WTC11 (cell line): ENCODE data around the gene NCF2. TPM values are rescaled to one million over a fixed set of nuclear protein-coding genes. Genes with fewer than 3 reads are reported as not detected.

ENCODE experiments used
- ATAC-seq: fragments of 200-7000 bp; cut with Tn5 transposase; 2 replicates; pipeline ENCODE4 v1.10.0; 2021; ENCODE audit warnings: mild to moderate bottlenecking, moderate library complexity
- CTCF ChIA-PET: fragments of 300-600 bp; sonication (Branson Sonifier 250); formaldehyde crosslinking; loops from one replicate; lab custom pipeline; 2021; ENCODE audit warnings: antibody characterized with exemption; lab: Charles Lee
- POLR2A ChIA-PET: fragments of 350-600 bp; sonication (Branson Sonifier 250); formaldehyde crosslinking; loops from one replicate; lab custom pipeline; 2021; ENCODE audit warnings: antibody characterized with exemption; lab: Charles Lee
- DNase-seq: peaks from one replicate; pipeline ENCODE4 v3.0.0; 2021; ENCODE audit warnings: low spot score
- H3K27ac Mint-ChIP-seq: 2 replicates; pipeline ENCODE4 v1.8.0; 2021; ENCODE audit warnings: mixed read lengths
- H3K27me3 Mint-ChIP-seq: 2 replicates; pipeline ENCODE4 v1.8.0; 2021; ENCODE audit warnings: low read depth, mild to moderate bottlenecking, moderate library complexity, mixed read lengths
- H3K36me3 Mint-ChIP-seq: 2 replicates; pipeline ENCODE4 v1.8.0; 2021; ENCODE audit warnings: mixed read lengths
- H3K4me1 Mint-ChIP-seq: 2 replicates; pipeline ENCODE4 v1.8.0; 2022; ENCODE audit warnings: mixed read lengths
- H3K4me3 Mint-ChIP-seq: 2 replicates; pipeline ENCODE4 v1.8.0; 2021; ENCODE audit warnings: mild to moderate bottlenecking, moderate library complexity, mixed read lengths
- H3K9me3 Mint-ChIP-seq: 2 replicates; pipeline ENCODE4 v1.8.0; 2021; ENCODE audit warnings: mixed read lengths
- CREM ChIP-seq: sonication (generic); formaldehyde crosslinking; IDR thresholded peaks from 2 replicates; pipeline ENCODE4 v1.8.1; 2022; ENCODE audit warnings: mild to moderate bottlenecking, missing genetic modification reagents, moderate library complexity
- ELF4 ChIP-seq: sonication (generic); formaldehyde crosslinking; IDR thresholded peaks from 2 replicates; pipeline ENCODE4 v1.8.1; 2022; ENCODE audit warnings: low read depth, mild to moderate bottlenecking, moderate library complexity, missing genetic modification reagents
- EMX1 ChIP-seq: fragments of 250-450 bp; sonication (Bioruptor Pico); IDR thresholded peaks from 2 replicates; pipeline ENCODE4 v1.8.0; 2021; ENCODE audit warnings: mild to moderate bottlenecking
- ETV6 ChIP-seq: sonication (generic); formaldehyde crosslinking; IDR thresholded peaks from 2 replicates; pipeline ENCODE4 v1.8.1; 2022; ENCODE audit warnings: mild to moderate bottlenecking, missing genetic modification reagents
- IRF2 ChIP-seq: sonication (generic); formaldehyde crosslinking; IDR thresholded peaks from 2 replicates; pipeline ENCODE4 v1.8.0; 2022; ENCODE audit warnings: low read depth, missing genetic modification reagents, borderline replicate concordance
- KAT7 ChIP-seq: sonication (generic); formaldehyde crosslinking; IDR thresholded peaks from 2 replicates; pipeline ENCODE4 v1.8.1; 2023; ENCODE audit warnings: missing genetic modification reagents, mild to moderate bottlenecking, borderline replicate concordance
- SOX15 ChIP-seq: fragments of 250-450 bp; sonication (Bioruptor Pico); IDR thresholded peaks from 2 replicates; pipeline ENCODE4 v1.9.0; 2021; ENCODE audit warnings: mild to moderate bottlenecking
- ZNF138 ChIP-seq: sonication (generic); formaldehyde crosslinking; conservative IDR thresholded peaks from 2 replicates; pipeline ENCODE4 v1.8.1; 2022; ENCODE audit warnings: mild to moderate bottlenecking, moderate library complexity, missing genetic modification reagents
- ZNF219 ChIP-seq: sonication (generic); formaldehyde crosslinking; IDR thresholded peaks from 2 replicates; pipeline ENCODE4 v1.8.0; 2023; ENCODE audit warnings: missing genetic modification reagents, mild to moderate bottlenecking, borderline replicate concordance
- ZNF232 ChIP-seq: sonication (generic); formaldehyde crosslinking; IDR thresholded peaks from 2 replicates; pipeline ENCODE4 v1.8.0; 2022; ENCODE audit warnings: mild to moderate bottlenecking, missing genetic modification reagents
- ZNF263 ChIP-seq: sonication (generic); formaldehyde crosslinking; IDR thresholded peaks from 2 replicates; pipeline ENCODE4 v1.8.1; 2022; ENCODE audit warnings: low read depth, mild to moderate bottlenecking, moderate library complexity, missing genetic modification reagents
- ZNF671 ChIP-seq: fragments of 250-450 bp; sonication (Bioruptor Pico); IDR thresholded peaks from 2 replicates; pipeline ENCODE4 v1.8.0; 2021; ENCODE audit warnings: mild to moderate bottlenecking
- total RNA-seq: library from RNA; stranded (reverse); gene quantifications from 3 replicates; pipeline ENCODE4 v1.2.3, GENCODE V29; 2021
- TF ChIP-seq, protein P1 (sequence below): sonication (generic); formaldehyde crosslinking; conservative IDR thresholded peaks from 2 replicates; pipeline ENCODE4 v1.8.1; 2023; ENCODE audit warnings: mild to moderate bottlenecking, low read depth, missing genetic modification reagents, moderate library complexity
- TF ChIP-seq, protein P2 (sequence below): sonication (generic); formaldehyde crosslinking; IDR thresholded peaks from 2 replicates; pipeline ENCODE4 v1.8.1; 2022; ENCODE audit warnings: mild to moderate bottlenecking, missing genetic modification reagents, moderate library complexity, borderline replicate concordance
- TF ChIP-seq, protein P3 (sequence below): sonication (generic); formaldehyde crosslinking; IDR thresholded peaks from 2 replicates; pipeline ENCODE4 v1.8.1; 2022; ENCODE audit warnings: low read depth, mild to moderate bottlenecking, moderate library complexity, missing genetic modification reagents, borderline replicate concordance
- TF ChIP-seq, protein P4 (sequence below): fragments of 250-450 bp; sonication (Bioruptor Pico); IDR thresholded peaks from 2 replicates; pipeline ENCODE4 v2.1.2; 2022; ENCODE audit warnings: mild to moderate bottlenecking, moderate library complexity
- TF ChIP-seq, protein P5 (sequence below): sonication (generic); formaldehyde crosslinking; conservative IDR thresholded peaks from 2 replicates; pipeline ENCODE4 v1.8.1; 2022; ENCODE audit warnings: mild to moderate bottlenecking, missing genetic modification reagents
- TF ChIP-seq, protein P6 (sequence below): sonication (generic); formaldehyde crosslinking; IDR thresholded peaks from 2 replicates; pipeline ENCODE4 v1.8.0; 2022; ENCODE audit warnings: mild to moderate bottlenecking, missing genetic modification reagents
- TF ChIP-seq, protein P7 (sequence below): sonication (generic); formaldehyde crosslinking; IDR thresholded peaks from 2 replicates; pipeline ENCODE4 v1.8.1; 2023; ENCODE audit warnings: mild to moderate bottlenecking, missing genetic modification reagents
- TF ChIP-seq, protein P8 (sequence below): fragments of 250-450 bp; sonication (Bioruptor Pico); conservative IDR thresholded peaks from 2 replicates; pipeline ENCODE4 v1.9.0; 2021; ENCODE audit warnings: mild to moderate bottlenecking

The NCF2 gene
- total RNA-seq, 1 experiment from 2014 or later, result 0.52 TPM

DNA sequence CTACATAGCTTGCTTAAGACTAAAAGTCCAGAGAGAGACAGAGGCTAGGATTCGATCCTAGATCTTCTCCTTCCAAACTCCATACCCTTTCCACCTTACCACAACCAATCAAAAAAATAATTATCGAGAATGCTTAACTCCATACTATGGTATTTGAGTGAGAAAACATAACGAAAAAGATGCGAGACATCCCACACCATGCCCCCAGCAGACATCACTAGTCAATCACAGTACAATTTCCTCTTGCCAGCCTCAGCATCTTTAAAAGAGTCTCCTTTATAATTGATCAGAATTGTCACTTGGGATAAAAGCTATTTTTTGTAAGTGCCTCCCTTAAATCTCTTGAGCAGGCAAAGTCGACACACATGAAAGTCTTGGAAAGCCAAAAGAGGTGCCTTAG, 875 bp downstream of the NCF2 start (continued):
- TF ChIP-seq, protein P1, sequence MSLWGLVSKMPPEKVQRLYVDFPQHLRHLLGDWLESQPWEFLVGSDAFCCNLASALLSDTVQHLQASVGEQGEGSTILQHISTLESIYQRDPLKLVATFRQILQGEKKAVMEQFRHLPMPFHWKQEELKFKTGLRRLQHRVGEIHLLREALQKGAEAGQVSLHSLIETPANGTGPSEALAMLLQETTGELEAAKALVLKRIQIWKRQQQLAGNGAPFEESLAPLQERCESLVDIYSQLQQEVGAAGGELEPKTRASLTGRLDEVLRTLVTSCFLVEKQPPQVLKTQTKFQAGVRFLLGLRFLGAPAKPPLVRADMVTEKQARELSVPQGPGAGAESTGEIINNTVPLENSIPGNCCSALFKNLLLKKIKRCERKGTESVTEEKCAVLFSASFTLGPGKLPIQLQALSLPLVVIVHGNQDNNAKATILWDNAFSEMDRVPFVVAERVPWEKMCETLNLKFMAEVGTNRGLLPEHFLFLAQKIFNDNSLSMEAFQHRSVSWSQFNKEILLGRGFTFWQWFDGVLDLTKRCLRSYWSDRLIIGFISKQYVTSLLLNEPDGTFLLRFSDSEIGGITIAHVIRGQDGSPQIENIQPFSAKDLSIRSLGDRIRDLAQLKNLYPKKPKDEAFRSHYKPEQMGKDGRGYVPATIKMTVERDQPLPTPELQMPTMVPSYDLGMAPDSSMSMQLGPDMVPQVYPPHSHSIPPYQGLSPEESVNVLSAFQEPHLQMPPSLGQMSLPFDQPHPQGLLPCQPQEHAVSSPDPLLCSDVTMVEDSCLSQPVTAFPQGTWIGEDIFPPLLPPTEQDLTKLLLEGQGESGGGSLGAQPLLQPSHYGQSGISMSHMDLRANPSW (CRISPR knock-in tag), result no peak

DNA sequence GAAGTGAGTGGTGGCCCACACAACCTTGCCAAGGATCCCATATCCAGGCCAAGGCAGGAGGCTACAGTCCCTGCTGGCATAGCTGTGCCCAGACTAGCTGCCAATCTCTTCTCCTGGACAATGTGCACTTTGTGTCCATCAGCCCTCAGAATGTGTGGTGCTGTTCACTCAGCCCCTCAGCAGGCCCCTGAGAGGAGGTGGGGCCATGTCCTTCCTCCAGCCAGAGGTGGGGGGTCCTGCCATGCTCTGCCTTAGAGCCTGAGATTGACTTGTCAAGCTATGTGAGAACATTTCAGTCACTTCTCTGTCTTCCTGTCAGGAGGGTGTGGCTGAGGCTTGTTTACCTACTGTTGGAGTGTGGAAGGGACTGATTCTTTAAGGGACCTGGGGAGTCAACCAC, 1.4 kb downstream of the NCF2 start:
- CTCF ChIA-PET, result no interaction called here
- H3K4me1 Mint-ChIP-seq, result peaks cover 39% of the 10 kb centered on the region

More for the DNA sequence above, 1.4 kb downstream of the NCF2 start:
- TF ChIP-seq, protein P2, sequence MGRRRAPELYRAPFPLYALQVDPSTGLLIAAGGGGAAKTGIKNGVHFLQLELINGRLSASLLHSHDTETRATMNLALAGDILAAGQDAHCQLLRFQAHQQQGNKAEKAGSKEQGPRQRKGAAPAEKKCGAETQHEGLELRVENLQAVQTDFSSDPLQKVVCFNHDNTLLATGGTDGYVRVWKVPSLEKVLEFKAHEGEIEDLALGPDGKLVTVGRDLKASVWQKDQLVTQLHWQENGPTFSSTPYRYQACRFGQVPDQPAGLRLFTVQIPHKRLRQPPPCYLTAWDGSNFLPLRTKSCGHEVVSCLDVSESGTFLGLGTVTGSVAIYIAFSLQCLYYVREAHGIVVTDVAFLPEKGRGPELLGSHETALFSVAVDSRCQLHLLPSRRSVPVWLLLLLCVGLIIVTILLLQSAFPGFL (CRISPR knock-in tag), result no peak
- TF ChIP-seq ETV6 (CRISPR knock-in tag) (no peak), KAT7 (CRISPR knock-in tag) (no peak), SOX15 (no peak), ZNF232 (CRISPR knock-in tag) (no peak), EMX1 (CRISPR knock-in tag) (no peak), CREM (CRISPR knock-in tag) (no peak), ZNF138 (CRISPR knock-in tag) (no peak), ZNF263 (CRISPR knock-in tag) (no peak), ELF4 (CRISPR knock-in tag) (no peak), ZNF219 (CRISPR knock-in tag) (no peak), IRF2 (CRISPR knock-in tag) (no peak), ZNF671 (CRISPR knock-in tag) (no peak)
- TF ChIP-seq, protein P3, sequence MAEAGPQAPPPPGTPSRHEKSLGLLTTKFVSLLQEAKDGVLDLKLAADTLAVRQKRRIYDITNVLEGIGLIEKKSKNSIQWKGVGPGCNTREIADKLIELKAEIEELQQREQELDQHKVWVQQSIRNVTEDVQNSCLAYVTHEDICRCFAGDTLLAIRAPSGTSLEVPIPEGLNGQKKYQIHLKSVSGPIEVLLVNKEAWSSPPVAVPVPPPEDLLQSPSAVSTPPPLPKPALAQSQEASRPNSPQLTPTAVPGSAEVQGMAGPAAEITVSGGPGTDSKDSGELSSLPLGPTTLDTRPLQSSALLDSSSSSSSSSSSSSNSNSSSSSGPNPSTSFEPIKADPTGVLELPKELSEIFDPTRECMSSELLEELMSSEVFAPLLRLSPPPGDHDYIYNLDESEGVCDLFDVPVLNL (CRISPR knock-in tag), result no peak
- TF ChIP-seq, protein P4, sequence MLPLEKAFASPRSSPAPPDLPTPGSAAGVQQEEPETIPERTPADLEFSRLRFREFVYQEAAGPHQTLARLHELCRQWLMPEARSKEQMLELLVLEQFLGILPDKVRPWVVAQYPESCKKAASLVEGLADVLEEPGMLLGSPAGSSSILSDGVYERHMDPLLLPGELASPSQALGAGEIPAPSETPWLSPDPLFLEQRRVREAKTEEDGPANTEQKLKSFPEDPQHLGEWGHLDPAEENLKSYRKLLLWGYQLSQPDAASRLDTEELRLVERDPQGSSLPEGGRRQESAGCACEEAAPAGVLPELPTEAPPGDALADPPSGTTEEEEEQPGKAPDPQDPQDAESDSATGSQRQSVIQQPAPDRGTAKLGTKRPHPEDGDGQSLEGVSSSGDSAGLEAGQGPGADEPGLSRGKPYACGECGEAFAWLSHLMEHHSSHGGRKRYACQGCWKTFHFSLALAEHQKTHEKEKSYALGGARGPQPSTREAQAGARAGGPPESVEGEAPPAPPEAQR, result no peak
- TF ChIP-seq, protein P5, sequence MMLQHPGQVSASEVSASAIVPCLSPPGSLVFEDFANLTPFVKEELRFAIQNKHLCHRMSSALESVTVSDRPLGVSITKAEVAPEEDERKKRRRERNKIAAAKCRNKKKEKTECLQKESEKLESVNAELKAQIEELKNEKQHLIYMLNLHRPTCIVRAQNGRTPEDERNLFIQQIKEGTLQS (CRISPR knock-in tag), result no peak
- TF ChIP-seq, protein P1 (CRISPR knock-in tag), result no peak
- TF ChIP-seq, protein P6, sequence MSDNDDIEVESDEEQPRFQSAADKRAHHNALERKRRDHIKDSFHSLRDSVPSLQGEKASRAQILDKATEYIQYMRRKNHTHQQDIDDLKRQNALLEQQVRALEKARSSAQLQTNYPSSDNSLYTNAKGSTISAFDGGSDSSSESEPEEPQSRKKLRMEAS, result no peak
- TF ChIP-seq, protein P7, sequence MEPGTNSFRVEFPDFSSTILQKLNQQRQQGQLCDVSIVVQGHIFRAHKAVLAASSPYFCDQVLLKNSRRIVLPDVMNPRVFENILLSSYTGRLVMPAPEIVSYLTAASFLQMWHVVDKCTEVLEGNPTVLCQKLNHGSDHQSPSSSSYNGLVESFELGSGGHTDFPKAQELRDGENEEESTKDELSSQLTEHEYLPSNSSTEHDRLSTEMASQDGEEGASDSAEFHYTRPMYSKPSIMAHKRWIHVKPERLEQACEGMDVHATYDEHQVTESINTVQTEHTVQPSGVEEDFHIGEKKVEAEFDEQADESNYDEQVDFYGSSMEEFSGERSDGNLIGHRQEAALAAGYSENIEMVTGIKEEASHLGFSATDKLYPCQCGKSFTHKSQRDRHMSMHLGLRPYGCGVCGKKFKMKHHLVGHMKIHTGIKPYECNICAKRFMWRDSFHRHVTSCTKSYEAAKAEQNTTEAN (CRISPR knock-in tag), result no peak
- TF ChIP-seq, protein P8, sequence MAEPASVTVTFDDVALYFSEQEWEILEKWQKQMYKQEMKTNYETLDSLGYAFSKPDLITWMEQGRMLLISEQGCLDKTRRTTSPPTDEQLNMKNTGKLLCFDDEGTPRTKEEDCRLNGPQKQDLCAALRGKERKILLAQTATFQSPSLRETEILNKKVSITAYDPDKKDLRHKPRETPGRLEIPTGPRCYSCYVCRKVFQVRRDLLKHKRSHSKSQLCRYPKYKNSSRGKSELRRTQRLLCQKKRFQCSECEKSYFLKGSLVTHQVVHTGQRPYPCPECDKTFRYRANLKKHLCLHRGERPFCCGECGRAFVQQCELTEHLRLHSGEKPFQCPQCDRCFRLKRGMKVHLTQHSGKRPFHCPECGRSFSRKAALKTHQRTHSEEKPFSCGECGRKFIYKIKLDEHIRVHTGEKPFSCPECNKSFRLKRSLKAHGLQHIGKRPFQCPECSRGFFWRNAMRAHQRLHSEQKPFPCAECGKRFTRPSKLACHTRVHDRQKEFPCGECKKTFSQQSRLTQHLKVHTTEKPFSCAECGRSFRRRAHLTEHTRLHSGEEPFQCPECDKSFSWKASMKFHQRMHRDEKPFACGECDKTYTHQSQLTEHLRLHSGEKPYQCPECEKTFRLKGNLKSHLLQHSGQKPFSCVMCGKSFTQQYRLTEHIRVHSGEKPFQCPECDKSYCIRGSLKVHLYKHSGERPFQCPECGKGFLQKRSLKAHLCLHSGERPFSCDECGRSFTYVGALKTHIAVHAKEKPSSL (CRISPR knock-in tag), result no peak
- POLR2A ChIA-PET, result no interaction called here
- DNase-seq (no peak), ATAC-seq (no peak)
- no peak overlapping the region for H3K4me3 Mint-ChIP-seq
- H3K36me3 Mint-ChIP-seq, result no peaks in the 10 kb centered on the region
- H3K27me3 Mint-ChIP-seq, result no peaks in the 10 kb centered on the region
- H3K9me3 Mint-ChIP-seq, result no peaks in the 10 kb centered on the region
- no peak overlapping the region for H3K27ac Mint-ChIP-seq
